MCF 10A (cell line): ENCODE measurements around the gene CXCL12. TPM values are rescaled to one million over a fixed set of nuclear protein-coding genes. Genes with fewer than 3 reads are reported as not detected.

Source experiments
- BruUV-seq: library from RNA; stranded (reverse); fragments of 400-500 nt; replicated peaks from 2 replicates; lab custom pipeline; 2021; lab: Mats Ljungman, UMichigan
- CTCF ChIA-PET: fragments of 300-600 bp; sonication (Branson Sonifier 250); formaldehyde crosslinking; extraction: SDS; loops from one replicate; lab custom pipeline; 2021; ENCODE audit warnings: antibody characterized with exemption, inconsistent platforms; lab: Yijun Ruan, JAX
- POLR2A ChIA-PET: fragments of 300-600, 350-650 bp; sonication (Branson Sonifier 250); formaldehyde crosslinking; extraction: SDS; loops from one replicate; lab custom pipeline; 2020; ENCODE audit warnings: antibody characterized with exemption, inconsistent platforms; lab: Yijun Ruan, JAX
- DNase-seq: peaks from one replicate; pipeline ENCODE4 v3.0.0-alpha.2; 2018; ENCODE audit not compliant: unreplicated experiment
- H3K27ac Mint-ChIP-seq: one replicate; pipeline ENCODE4 v1.8.0; 2022; ENCODE audit warnings: mild to moderate bottlenecking, low read depth, mixed read lengths; ENCODE audit not compliant: unreplicated experiment
- H3K27me3 Mint-ChIP-seq: one replicate; pipeline ENCODE4 v1.8.0; 2022; ENCODE audit warnings: mixed read lengths; ENCODE audit not compliant: insufficient read depth, unreplicated experiment
- H3K36me3 Mint-ChIP-seq: one replicate; pipeline ENCODE4 v1.8.0; 2022; ENCODE audit warnings: mild to moderate bottlenecking, moderate library complexity, mixed read lengths; ENCODE audit not compliant: insufficient read depth, unreplicated experiment
- H3K4me1 Mint-ChIP-seq: one replicate; pipeline ENCODE4 v1.8.0; 2022; ENCODE audit warnings: mixed read lengths; ENCODE audit not compliant: insufficient read depth, unreplicated experiment
- H3K4me3 Mint-ChIP-seq: one replicate; pipeline ENCODE4 v1.8.0; 2022; ENCODE audit warnings: mild to moderate bottlenecking, moderate library complexity, mixed read lengths; ENCODE audit not compliant: unreplicated experiment
- H3K9me3 Mint-ChIP-seq: one replicate; pipeline ENCODE4 v1.8.0; 2022; ENCODE audit warnings: mixed read lengths; ENCODE audit not compliant: unreplicated experiment
- intact Hi-C: fragments of 100-400 bp; cut with micrococcal nuclease; formaldehyde crosslinking; loops from 2 replicates; pipeline ENCODE4 v1.14.1; 2022
- total RNA-seq: library from RNA; stranded (reverse); gene quantifications from 2 replicates; pipeline ENCODE4 v1.2.3, GENCODE V29; 2022
- TF ChIP-seq, protein P1 (sequence below): fragments of 200-600 bp; IDR thresholded peaks from one replicate; pipeline ENCODE4 v1.8.0; 2022; ENCODE audit warnings: antibody characterized with exemption, mild to moderate bottlenecking; ENCODE audit not compliant: unreplicated experiment

The CXCL12 gene
- total RNA-seq, 1 experiment from 2014 or later: not detected

DNA sequence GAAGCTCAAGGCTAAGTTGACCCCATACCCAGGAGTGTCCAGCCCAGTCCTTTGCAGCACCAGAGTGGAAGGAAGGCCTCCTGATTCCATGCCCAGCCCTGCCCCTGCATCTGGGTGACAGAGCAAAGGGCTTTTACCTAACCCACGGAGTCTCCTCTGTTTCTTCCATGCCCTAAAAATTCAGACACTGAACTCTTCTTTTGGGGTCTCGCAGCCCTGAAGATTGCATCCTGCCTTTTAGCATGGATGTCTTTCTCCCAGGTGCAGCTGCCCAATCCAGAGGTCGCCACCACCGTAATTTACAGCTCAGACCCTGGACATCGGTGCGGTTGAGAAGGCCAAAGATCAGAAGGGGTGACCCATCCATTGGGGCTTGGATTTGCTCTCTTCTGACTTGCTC, 50.8 kb downstream of the CXCL12 start:
- H3K4me1 Mint-ChIP-seq: peaks cover 13% of the 10 kb centered on the region
- no TSS peak for BruUV-seq
- peaks cover 6% of the 10 kb centered on the region for H3K36me3 Mint-ChIP-seq
- CTCF ChIA-PET: interaction anchor here (0.7 kb wide), 1 partner anchor 17 kb away, joined by 3 read pairs; no protein-coding TSS in a partner anchor
- intact Hi-C loops: no loop called here
- TF ChIP-seq, protein P1, sequence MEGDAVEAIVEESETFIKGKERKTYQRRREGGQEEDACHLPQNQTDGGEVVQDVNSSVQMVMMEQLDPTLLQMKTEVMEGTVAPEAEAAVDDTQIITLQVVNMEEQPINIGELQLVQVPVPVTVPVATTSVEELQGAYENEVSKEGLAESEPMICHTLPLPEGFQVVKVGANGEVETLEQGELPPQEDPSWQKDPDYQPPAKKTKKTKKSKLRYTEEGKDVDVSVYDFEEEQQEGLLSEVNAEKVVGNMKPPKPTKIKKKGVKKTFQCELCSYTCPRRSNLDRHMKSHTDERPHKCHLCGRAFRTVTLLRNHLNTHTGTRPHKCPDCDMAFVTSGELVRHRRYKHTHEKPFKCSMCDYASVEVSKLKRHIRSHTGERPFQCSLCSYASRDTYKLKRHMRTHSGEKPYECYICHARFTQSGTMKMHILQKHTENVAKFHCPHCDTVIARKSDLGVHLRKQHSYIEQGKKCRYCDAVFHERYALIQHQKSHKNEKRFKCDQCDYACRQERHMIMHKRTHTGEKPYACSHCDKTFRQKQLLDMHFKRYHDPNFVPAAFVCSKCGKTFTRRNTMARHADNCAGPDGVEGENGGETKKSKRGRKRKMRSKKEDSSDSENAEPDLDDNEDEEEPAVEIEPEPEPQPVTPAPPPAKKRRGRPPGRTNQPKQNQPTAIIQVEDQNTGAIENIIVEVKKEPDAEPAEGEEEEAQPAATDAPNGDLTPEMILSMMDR: no peak
- no peak overlapping the region for H3K4me3 Mint-ChIP-seq
- no peaks in the 10 kb centered on the region for H3K9me3 Mint-ChIP-seq
- POLR2A ChIA-PET: interaction anchor here (0.5 kb wide), 1 partner anchor 185 kb away, joined by 4 read pairs; no protein-coding TSS in a partner anchor
- H3K27me3 Mint-ChIP-seq: peaks cover 25% of the 10 kb centered on the region
- H3K27ac Mint-ChIP-seq: no peak overlapping the region
- DNase-seq: no peak

DNA sequence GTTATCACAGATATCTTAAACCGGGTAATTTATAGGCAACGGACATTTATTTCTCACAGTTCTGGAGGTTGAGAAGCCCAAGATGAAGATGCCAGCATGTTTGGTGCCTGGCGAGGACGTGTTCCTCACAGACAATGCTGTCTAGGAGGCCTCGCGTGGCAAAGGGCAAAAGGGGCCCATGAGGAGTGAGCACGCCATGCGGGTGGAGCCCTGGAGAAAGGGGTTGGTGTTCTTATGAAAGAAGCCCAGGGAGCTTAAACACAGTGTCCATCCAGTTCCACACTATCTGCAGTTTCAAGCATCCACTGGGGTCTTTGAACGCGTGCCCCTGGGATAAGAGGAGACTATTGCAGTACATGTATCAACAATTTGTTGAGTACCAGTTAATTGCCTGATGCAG, 51.4 kb downstream of the CXCL12 start:
- H3K9me3 Mint-ChIP-seq: no peaks in the 10 kb centered on the region
- BruUV-seq: no TSS peak
- intact Hi-C loops: no loop called here
- CTCF ChIA-PET: interaction anchor here (0.7 kb wide), 1 partner anchor 18 kb away, joined by 3 read pairs; no protein-coding TSS in a partner anchor
- DNase-seq: no peak
- H3K4me1 Mint-ChIP-seq: peaks cover 13% of the 10 kb centered on the region
- H3K4me3 Mint-ChIP-seq: no peak overlapping the region
- H3K27me3 Mint-ChIP-seq: peaks cover 31% of the 10 kb centered on the region
- TF ChIP-seq, protein P1: no peak
- POLR2A ChIA-PET: interaction anchor here (0.5 kb wide), 1 partner anchor 186 kb away, joined by 4 read pairs; no protein-coding TSS in a partner anchor
- H3K36me3 Mint-ChIP-seq: peaks cover 6% of the 10 kb centered on the region
- H3K27ac Mint-ChIP-seq: no peak overlapping the region

DNA sequence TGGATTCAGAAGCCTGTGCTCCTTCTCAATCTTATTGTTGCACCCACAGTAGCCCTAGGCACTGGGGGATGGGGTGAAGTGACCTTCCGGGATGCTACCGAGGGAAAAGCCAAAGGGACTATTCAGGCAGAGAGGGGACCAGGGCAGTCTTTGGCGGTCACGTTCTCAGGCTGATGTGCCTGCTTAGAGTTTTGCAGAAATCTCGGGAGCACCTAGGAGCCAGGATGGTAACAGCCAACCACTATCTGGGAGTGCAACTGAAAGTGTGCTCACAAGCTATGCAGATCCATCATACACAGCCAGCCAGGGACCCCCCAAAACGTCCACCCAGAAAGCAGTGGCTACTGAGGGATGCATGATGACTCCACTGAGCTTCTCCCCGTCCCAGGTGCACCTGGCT, 52.4 kb downstream of the CXCL12 start:
- no peak overlapping the region for H3K4me3 Mint-ChIP-seq
- BruUV-seq: no TSS peak
- no peak for DNase-seq
- H3K27ac Mint-ChIP-seq: no peak overlapping the region
- ChIA-PET CTCF (no interaction called here), POLR2A (no interaction called here)
- intact Hi-C loops: no loop called here
- H3K36me3 Mint-ChIP-seq: peaks cover 6% of the 10 kb centered on the region
- H3K27me3 Mint-ChIP-seq: peaks cover 42% of the 10 kb centered on the region
- TF ChIP-seq, protein P1: no peak
- H3K9me3 Mint-ChIP-seq: no peaks in the 10 kb centered on the region
- peaks cover 13% of the 10 kb centered on the region for H3K4me1 Mint-ChIP-seq

DNA sequence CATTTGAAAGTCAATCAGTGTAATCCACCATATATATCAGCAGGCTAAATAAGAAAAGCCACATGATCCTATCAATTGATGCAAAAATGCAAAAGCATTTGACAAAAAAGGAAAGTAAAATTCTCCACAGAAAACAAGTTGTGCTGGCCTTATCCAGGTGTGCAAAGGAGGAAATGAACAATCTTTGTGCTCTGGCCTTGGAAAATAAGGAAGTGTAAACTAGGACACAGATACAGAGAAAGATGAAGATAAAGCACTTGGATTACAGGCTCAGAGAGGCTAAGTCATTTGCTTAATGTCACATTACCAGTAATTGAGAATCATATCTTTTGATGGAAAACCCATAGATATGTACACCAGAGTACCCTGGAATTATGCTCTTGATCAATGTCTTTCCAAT, 54.5 kb downstream of the CXCL12 start:
- no TSS peak for BruUV-seq
- Mint-ChIP-seq H3K4me1 (peaks cover 13% of the 10 kb centered on the region), H3K27ac (no peak overlapping the region), H3K4me3 (no peak overlapping the region), H3K9me3 (no peaks in the 10 kb centered on the region), H3K27me3 (peaks cover 50% of the 10 kb centered on the region), H3K36me3 (peaks cover 6% of the 10 kb centered on the region)
- intact Hi-C loops: no loop called here
- no peak for DNase-seq
- TF ChIP-seq, protein P1: no peak
- POLR2A ChIA-PET: no interaction called here
- CTCF ChIA-PET: no interaction called here
